GM19035 (cell line): ENCODE data around the gene KLF17.

Experiments used
- ATAC-seq: cut with Tn5 transposase; IDR thresholded peaks from one replicate; pipeline ENCODE4 v1.9.1; 2021; ENCODE audit not compliant: unreplicated experiment

Gene KLF17, protein sequence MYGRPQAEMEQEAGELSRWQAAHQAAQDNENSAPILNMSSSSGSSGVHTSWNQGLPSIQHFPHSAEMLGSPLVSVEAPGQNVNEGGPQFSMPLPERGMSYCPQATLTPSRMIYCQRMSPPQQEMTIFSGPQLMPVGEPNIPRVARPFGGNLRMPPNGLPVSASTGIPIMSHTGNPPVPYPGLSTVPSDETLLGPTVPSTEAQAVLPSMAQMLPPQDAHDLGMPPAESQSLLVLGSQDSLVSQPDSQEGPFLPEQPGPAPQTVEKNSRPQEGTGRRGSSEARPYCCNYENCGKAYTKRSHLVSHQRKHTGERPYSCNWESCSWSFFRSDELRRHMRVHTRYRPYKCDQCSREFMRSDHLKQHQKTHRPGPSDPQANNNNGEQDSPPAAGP

GRCh38 chr1:44118682-44119081 is at the start of gene KLF17:
TSS of gene KLF17 (plus strand) at chr1:44118821. CDS start at chr1:44118908, 87 bp downstream.
- no peak for ATAC-seq

- ATAC-seq, result no peak
Observed at GRCh38 chr1:44071461-44071860, 47.2 kb upstream of the KLF17 start.

GRCh38 chr1:44072204-44072603 is 46.4 kb upstream of the KLF17 start:
- no peak for ATAC-seq

DNA sequence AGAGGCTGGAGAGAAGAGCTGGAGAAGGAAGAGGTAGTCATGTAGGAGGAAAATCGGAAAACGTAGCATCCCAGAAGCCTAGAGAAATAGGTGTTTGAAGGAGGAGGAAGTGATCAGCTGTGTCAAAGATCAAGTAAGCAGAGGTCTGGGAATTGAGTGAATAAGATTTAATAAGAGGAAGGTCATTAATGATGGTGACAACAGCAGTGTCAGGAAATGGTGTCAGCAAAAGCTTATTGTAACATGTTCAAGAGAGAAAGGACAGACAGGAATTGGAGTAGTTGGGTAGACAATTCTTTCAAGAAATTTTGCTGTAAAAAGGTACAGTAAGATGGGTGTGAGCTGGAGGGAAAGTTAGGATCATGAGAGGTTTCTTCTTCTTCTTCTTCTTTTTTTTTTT is 45.8 kb upstream of the KLF17 start:
- no peak for ATAC-seq

- no peak for ATAC-seq
Observed at GRCh38 chr1:44073528-44073927, 45.1 kb upstream of the KLF17 start.

- ATAC-seq, result no peak
Observed at GRCh38 chr1:44074415-44074814, 44.2 kb upstream of the KLF17 start.

GRCh38 chr1:44076066-44076465 is 42.6 kb upstream of the KLF17 start:
- ATAC-seq, result no peak

- no peak for ATAC-seq
Observed at GRCh38 chr1:44077421-44077820, 41.2 kb upstream of the KLF17 start.

DNA sequence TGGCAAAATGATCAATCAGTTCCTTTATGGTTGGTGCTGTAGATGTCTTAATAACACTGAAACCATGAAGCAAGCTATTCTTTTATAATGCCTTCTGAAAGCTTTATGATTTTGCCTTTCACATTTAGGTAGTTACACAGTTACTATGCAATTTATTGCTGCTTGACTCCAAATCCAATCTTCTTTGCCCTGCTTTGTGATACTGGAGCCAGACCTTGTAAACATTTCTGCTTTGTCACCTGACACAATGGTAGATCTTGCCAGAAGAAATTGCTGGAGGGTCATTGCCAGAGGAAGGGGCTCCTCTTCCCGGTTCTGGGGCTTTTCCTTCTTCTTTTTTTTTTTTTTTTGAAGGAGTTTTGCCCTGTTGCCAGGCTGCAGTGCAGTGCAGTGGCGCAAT is 40.5 kb upstream of the KLF17 start:
- ATAC-seq, result no peak

DNA sequence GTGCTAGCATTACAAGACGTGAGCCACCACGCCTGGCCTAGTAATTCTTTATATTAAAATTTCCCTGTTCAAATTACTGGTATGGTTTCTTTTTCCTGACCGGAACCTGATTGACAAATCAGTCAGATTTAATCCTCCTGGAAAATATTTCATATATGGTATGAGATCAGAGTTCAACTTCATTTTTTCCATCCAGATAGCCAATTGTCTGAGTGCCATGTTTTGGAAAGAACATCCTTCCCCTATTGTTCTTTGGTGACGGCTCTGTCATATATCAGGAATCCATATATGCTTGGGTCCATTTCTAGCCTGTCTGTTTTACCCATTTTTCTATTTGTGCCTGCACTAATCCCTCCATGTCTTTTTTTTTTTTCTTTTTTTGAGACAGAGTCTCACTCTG is 39.1 kb upstream of the KLF17 start:
- ATAC-seq, result no peak

DNA sequence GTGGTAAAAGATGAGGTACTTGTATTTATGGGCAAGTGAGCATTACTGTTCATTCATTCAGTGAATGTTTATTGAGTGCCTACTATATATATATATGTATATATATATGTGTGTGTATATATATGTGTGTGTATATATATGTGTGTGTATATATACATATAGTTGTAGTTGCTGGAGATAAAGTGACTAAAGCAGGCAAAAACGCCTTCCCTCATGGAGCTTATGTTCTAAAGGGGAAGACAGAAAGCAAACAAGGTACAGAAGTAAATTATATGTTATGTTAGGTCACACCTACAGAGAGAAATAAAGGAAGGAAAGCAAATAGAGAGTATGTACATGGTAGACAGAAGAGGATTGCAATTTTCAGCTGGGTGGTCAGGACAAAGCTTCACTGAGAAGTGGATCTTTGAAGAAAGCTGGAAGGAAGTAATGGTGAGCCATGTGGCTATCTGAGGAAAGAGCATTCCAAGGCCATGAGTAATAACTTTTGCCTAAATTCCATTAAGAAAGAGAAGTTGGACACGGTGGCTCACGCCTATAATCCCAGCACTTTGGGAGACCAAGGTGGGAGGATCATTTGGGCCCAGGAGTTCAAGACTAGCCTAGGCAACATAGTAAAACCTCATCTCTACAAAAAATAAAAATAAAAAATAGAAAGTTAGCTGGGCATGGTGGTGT is 33.5 kb upstream of the KLF17 start:
- ATAC-seq, result no peak

DNA sequence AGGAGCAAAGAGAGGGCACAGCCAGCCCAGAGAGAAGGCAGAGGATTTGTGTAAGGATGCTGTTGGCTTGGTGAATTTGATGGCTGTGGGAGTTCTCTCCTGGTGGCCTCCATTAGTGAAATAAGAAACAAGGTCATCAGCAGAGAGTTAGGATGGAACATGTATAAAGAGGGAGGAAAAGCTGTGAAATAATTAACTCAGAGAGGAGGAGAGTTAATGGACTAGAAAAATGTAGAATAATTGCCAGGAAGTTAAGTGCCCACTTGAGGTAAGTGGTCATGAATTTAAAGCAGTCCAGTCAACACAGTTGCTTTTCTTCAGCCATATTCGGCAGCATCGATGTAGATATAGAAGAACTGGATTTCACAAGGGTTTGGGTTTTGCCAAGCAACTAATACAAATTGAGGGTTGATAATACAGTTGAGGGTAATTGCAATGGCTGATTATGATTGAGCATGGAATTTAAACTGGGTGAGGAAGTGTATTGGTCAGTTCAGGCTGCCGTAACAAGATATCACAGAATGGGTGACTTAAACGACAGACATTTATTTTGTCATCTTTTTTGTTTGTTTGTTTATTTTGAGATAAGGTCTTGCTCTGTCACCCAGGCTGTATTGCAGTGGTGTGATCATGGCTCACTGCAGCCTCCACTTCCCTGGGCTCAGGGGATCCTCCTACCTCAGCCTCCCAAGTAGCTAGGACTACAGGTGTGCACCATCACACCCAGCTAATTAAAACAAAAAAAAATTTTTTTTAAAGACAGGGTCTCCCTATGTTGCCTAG is 31.7 kb upstream of the KLF17 start:
- no peak for ATAC-seq

DNA sequence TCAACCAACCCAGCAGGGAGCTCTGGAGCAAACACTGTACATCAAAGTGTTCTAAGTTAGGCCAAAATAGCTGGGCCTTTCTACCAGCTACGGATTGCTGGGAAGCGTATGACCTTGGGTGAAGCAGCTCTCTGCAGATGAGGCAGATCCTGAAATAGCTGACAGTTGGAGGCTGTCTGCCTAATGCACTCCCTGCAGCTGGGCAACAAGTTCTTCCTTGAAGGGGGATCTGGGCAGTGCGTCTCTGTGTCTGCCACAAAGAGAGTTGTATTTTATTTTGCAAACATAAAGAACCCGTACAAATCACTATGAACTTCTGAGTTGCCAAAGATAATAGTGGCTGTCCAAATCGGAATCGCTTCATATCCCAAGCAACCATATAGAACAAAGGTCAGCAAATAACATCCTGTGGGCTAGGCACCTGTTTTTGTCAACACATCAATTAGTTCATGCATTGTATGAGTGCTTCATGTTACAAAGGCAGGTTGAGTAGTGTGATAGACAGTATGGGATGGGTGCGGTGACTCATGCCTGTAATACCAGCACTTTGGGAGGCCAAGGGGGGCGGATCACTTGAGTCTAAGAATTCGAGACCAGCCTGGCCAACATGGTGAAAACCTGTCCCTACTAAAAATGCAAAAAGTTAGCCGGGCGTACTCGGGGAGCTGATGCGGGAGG is 29.1 kb upstream of the KLF17 start:
- no peak for ATAC-seq

- no peak for ATAC-seq
Observed at GRCh38 chr1:44090429-44091252, 28.0 kb upstream of the KLF17 start.

- no peak for ATAC-seq
Observed at GRCh38 chr1:44094047-44094446, 24.6 kb upstream of the KLF17 start.

DNA sequence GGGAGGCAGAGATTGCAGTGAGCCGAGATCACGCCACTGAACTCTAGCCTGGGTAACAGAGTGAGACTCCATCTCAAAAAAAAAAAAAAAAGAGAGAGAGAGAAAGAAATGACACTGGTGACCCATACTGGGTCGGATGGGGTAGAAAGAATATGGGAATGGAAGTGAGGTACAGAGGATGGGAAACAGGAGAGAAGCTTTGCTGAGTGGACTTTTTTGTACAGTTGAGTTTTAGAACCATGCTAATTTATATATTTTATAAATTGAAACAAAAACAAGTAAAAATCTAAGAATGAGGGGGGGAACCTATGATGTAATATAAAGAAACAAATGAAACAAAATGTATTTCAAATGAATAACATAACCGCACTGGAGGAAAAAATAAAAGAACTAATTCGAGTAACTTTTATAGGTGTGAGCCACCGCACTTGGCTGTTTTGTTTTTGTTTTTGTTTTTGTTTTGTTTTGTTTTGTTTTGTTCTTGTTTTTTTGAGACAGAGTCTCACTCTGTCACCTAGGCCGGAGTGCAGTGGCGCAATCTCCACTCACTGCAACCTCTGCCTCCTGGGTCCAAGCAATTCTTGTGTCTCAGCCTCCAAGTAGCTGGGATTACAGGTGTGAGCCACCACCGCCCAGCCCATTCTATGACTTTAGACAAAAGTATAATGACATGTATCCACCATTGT is 18.3 kb upstream of the KLF17 start:
- ATAC-seq, result no peak

DNA sequence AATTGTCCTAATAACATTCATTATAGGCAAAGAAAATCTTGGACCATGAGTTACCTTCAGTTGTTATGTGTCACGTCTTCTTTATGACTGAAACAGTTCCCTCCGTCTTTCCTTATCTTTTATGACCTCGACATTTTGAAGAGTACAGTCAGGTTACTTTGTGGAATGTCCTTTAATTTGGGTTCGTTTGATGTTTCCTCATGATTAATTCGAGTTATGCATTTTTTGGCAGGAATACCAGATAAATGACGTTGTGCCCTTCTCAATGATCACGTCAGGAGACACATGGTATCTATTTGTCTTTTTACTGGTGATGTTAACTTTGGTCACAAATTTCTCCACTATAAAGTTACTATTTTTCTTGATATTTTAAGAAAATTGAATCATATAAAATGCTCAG is 17.3 kb upstream of the KLF17 start:
- no peak for ATAC-seq

DNA sequence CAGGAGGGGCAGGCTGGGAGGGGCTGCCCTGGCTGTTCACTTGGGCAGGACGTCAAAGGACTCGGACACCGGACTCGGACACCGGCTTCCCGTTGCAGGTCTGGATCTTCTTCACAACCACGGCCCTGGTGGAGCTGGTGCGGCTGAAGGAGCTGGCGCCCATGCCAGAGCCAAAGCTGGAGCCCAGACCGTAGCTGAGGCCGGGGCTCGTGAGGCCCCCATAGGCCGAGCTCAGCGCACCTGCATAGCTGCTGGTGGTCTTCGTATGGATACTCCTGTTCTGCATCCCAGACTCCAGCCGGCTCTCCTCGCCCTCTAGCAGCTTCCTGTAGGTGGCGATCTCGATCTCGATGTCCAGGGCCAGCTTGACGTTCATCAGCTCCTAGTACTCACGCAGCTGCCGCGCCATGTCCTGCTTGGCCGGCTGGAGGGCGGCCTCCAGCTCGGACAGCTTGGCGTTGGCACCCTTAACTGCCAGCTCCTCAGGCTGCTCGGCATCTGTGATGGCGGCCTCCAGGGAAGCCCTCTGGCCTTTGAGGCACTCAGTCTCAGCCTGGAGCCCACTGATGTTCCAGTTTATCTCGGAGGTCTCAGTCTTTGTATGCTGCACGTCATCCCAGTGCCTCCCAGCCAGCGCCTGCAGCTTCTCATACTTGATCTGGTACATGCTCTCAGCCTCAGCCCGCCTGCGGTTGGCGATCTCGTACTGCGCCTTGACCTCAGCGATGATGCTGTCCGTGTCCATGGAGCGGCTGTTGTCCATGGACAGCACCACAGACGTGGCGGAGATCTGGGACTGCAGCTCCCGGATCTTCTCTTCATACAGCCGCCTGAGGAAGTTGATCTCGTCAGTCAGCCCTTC is 15.1 kb upstream of the KLF17 start:
- ATAC-seq, result no peak

- no peak for ATAC-seq
Observed at GRCh38 chr1:44105810-44106209, 12.8 kb upstream of the KLF17 start.
